Lung (tissue), 12 donors: ENCODE measurements around the gene NCOA6. TPM values are rescaled to one million over a fixed set of nuclear protein-coding genes. Genes with fewer than 3 reads are reported as not detected.

ENCODE experiments used
- ATAC-seq: fragments of 200-7000 bp; cut with Tn5 transposase; one replicate; pipeline ENCODE4 v1.9.1; 2020; ENCODE audit warnings: moderate number of reproducible peaks; ENCODE audit not compliant: insufficient read depth, low FRiP score
- DNase-seq, 3 donors: peaks; one replicate each; pipeline ENCODE4 v3.0.0-alpha.2; 2013 to 2017
- H3K27ac ChIP-seq, 2 donors: one replicate each; pipeline ENCODE4 v1.5.1; 2013; ENCODE audit warnings: mild to moderate bottlenecking in 2 of 2, moderate library complexity in 2 of 2, control low read depth in 1 of 2, inconsistent platforms in 1 of 2, low read depth in 1 of 2, low read length in 1 of 2
- H3K27me3 ChIP-seq, 3 donors: one replicate each; pipeline ENCODE4 v1.5.1; 2013; ENCODE audit warnings: low read length in 2 of 3; ENCODE audit not compliant: control insufficient read depth in 3 of 3, insufficient read depth in 3 of 3
- H3K36me3 ChIP-seq, 4 donors: one replicate each; pipeline ENCODE4 v1.5.1; 2013; ENCODE audit warnings: low read length in 4 of 4, mild to moderate bottlenecking in 1 of 4, moderate library complexity in 1 of 4; ENCODE audit not compliant: control insufficient read depth in 4 of 4, insufficient read depth in 4 of 4
- H3K4me1 ChIP-seq, 5 donors: one replicate each; pipeline ENCODE4 v1.5.1; 2013; ENCODE audit warnings: low read length in 5 of 5, mild to moderate bottlenecking in 2 of 5, moderate library complexity in 1 of 5; ENCODE audit not compliant: control insufficient read depth in 5 of 5, insufficient read depth in 5 of 5
- H3K4me3 ChIP-seq: one replicate; pipeline ENCODE4 v1.5.1; 2013; ENCODE audit warnings: mild to moderate bottlenecking, control low read depth, moderate library complexity
- H3K9ac ChIP-seq, 2 donors: one replicate each; pipeline ENCODE4 v1.5.1; 2013; ENCODE audit warnings: low read length in 2 of 2, control low read depth in 1 of 2; ENCODE audit not compliant: insufficient read depth in 1 of 2
- H3K9me3 ChIP-seq, 4 donors: one replicate each; pipeline ENCODE4 v1.5.1; 2013; ENCODE audit warnings: low read length in 3 of 4, mild to moderate bottlenecking in 1 of 4, moderate library complexity in 1 of 4; ENCODE audit not compliant: control insufficient read depth in 4 of 4, insufficient read depth in 3 of 4
- WGBS, 2 donors: extraction: QIAGEN DNeasy Blood & Tissue Kit; methylation state at CpG; one replicate each; pipeline ENCODE4 v1.1.7; 2013; 5-methylcytosine and 5-hydroxymethylcytosine counted together
- polyA plus RNA-seq, 2 donors: library from polyadenylated mRNA; stranded (reverse); fragments of 200-250 nt; gene quantifications; one replicate each; pipeline ENCODE4 v1.2.1, GENCODE V29; 2013
- total RNA-seq, 2 donors: library from RNA; depleted of rRNA in 1 of 2; stranded (reverse); fragments of >200 nt in 1 of 2; gene quantifications; one replicate each; pipeline ENCODE4 v1.2.1, GENCODE V29; 2014 to 2021
- TF ChIP-seq, protein P1 (sequence below): IDR thresholded peaks from 2 replicates; pipeline ENCODE4 v1.5.1; 2012; ENCODE audit warnings: mild to moderate bottlenecking; ENCODE audit errors: control extremely low read depth, extremely low read depth
- donor health status: control.
- donor health status: control.
- donor health status: Bipolar disorder and iron deficiency.
- donor health status: healthy.
- donor health status: DM: yes; HTN: yes; CAD: no.

The NCOA6 gene
- total and polyA plus RNA-seq, 4 donors = 13.2 to 27.5 (median 21.8) TPM

DNA sequence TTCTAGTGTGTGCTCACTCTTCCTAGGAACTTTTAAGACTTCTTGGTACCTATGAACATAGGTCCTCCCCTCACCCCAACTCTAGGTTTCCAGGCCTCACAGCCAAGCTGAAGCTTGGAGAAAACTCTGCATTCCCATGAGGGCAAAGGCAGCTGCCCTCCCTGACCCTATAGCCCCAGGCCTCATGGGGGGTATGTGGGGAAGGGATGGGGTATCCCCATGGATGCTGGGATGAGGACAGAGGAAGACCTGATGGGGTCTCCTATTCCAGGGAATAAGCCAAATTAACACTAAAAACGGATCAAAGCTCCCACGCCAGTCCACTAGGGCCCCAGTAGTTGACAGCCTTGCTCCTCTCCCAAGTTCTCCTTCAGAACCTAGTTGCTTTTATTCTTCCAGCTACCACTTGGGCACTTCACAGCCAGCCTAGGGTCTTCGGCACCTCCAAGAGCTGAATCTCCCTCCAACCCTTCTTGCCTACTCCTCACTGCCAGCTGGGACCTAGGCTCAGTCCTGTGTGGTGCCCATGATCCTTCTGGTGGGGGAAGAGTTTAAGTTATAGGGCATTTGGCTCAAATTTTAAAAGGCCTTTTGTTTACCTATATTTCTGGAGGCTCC is 113.5 kb downstream of the NCOA6 start:
- Histone ChIP-seq H3K9me3 (no peaks in the 10 kb centered on the region), H3K4me1 (peaks cover 5 to 15% (median 10%) of the 10 kb centered on the region in 5 donors), H3K4me3 (no peak overlapping the region), H3K36me3 (peaks cover 0 to 19% (median 17%) of the 10 kb centered on the region in 4 donors), H3K27me3 (peaks cover 0 to 3% (median 0%) of the 10 kb centered on the region in 3 donors), H3K27ac (peak overlapping the region in 1 of 2 donors; percentile 28), H3K9ac (no peak overlapping the region)
- ATAC-seq (no peak), DNase-seq (no peak)
- TF ChIP-seq, protein P1, sequence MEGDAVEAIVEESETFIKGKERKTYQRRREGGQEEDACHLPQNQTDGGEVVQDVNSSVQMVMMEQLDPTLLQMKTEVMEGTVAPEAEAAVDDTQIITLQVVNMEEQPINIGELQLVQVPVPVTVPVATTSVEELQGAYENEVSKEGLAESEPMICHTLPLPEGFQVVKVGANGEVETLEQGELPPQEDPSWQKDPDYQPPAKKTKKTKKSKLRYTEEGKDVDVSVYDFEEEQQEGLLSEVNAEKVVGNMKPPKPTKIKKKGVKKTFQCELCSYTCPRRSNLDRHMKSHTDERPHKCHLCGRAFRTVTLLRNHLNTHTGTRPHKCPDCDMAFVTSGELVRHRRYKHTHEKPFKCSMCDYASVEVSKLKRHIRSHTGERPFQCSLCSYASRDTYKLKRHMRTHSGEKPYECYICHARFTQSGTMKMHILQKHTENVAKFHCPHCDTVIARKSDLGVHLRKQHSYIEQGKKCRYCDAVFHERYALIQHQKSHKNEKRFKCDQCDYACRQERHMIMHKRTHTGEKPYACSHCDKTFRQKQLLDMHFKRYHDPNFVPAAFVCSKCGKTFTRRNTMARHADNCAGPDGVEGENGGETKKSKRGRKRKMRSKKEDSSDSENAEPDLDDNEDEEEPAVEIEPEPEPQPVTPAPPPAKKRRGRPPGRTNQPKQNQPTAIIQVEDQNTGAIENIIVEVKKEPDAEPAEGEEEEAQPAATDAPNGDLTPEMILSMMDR = no peak
- WGBS, 2 donors = 95 to 97% methylated on average over 3 of the region's 3 CpGs

DNA sequence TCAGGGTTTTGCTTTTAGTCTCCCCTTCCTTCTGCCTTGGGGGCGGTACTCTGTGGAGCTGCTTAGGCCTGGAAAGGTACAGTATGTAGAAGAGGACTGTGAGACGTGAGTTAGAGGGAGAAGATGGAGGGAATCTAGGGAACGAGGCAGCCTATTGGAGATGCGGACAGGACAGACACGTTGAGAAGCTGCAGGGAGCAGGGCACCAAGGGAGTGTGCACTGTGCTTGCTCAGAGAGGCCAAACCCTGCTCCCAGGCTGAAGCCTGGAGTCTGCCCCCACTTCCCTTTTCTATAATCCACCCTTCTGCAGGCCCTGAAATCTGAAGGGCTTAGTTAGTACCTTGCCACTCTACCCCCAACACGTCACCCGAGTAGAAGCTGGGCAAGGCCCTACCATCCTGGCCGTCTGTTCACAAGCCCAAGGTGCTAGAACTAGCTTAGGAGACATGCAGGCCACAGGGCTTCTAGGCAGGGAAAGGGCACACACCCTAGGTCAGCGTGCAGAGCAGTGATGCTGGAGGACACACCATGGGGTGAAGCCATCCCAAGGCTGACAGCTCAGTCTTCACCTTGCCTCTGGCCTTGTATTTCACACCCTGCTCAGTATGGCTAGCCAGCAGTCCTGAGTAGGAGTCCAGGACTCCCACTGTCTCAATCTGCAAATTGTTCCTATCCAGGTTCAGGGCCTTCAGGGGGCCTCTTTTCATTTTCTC is 114.4 kb downstream of the NCOA6 start:
- peak overlapping the region in 1 of 2 donors; percentile 16 for H3K27ac ChIP-seq
- peaks cover 0 to 3% (median 0%) of the 10 kb centered on the region in 3 donors for H3K27me3 ChIP-seq
- H3K4me1 ChIP-seq = peaks cover 5 to 22% (median 10%) of the 10 kb centered on the region in 5 donors
- H3K36me3 ChIP-seq = peaks cover 0 to 18% (median 14%) of the 10 kb centered on the region in 4 donors
- 88 to 92% methylated on average over 9 of the region's 9 CpGs for WGBS, 2 donors
- TF ChIP-seq, protein P1 = no peak
- H3K4me3 ChIP-seq = no peak overlapping the region
- no peak overlapping the region for H3K9ac ChIP-seq
- ATAC-seq = no peak
- H3K9me3 ChIP-seq = no peaks in the 10 kb centered on the region
- DNase-seq = no peak

DNA sequence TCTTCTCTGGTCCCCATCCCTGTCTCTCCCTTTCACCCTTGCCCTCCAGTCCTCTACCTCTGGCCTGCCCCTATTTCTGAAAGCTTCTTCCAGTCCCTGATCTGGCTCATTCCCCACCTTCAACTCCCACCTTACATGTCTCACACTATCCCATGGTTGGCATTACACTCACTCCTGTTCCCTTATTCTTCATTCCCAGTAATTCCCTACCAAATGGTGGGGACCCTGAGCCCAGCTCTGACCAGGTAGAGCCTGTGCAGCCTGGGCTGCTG is 114.9 kb downstream of the NCOA6 start:
- Histone ChIP-seq H3K27ac (peak overlapping the region in 1 of 2 donors; percentile 94), H3K27me3 (peaks cover 0 to 3% (median 0%) of the 10 kb centered on the region in 3 donors), H3K9me3 (no peaks in the 10 kb centered on the region), H3K9ac (no peak overlapping the region), H3K36me3 (peaks cover 0 to 17% (median 14%) of the 10 kb centered on the region in 4 donors), H3K4me3 (no peak overlapping the region), H3K4me1 (peaks cover 5 to 22% (median 10%) of the 10 kb centered on the region in 5 donors)
- ATAC-seq = no peak
- TF ChIP-seq, protein P1 = no peak
- no peak for DNase-seq
